Measurements from ENCODE around the gene CLCA4.

Gene CLCA4

DNA sequence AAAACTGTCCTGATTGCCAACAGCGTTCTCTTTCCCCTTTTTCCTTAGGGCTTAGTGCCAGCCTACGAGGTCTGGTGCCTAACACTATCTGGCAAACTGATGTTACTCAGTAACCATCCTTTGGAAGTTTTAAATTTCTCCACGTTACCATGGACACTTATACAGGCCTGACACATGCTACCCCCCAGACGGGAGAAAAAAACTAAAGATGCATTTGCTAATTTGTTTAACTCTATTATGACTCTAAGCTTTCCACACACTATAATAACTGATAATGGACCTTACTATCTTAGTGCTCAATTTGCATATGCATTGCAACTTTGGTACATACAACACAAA, 41.3 kb upstream of the CLCA4 start:
- DNase-seq, result no peak
- TF ChIP-seq, protein P1, sequence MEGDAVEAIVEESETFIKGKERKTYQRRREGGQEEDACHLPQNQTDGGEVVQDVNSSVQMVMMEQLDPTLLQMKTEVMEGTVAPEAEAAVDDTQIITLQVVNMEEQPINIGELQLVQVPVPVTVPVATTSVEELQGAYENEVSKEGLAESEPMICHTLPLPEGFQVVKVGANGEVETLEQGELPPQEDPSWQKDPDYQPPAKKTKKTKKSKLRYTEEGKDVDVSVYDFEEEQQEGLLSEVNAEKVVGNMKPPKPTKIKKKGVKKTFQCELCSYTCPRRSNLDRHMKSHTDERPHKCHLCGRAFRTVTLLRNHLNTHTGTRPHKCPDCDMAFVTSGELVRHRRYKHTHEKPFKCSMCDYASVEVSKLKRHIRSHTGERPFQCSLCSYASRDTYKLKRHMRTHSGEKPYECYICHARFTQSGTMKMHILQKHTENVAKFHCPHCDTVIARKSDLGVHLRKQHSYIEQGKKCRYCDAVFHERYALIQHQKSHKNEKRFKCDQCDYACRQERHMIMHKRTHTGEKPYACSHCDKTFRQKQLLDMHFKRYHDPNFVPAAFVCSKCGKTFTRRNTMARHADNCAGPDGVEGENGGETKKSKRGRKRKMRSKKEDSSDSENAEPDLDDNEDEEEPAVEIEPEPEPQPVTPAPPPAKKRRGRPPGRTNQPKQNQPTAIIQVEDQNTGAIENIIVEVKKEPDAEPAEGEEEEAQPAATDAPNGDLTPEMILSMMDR (IDR thresholded peaks at IDR 0.05), result no peak
- H3K4me1 Mint-ChIP-seq, result peaks cover 25% of the 10 kb centered on the region
- no peaks in the 10 kb centered on the region for H3K9me3 Mint-ChIP-seq
- H3K4me3 Mint-ChIP-seq, result no peak overlapping the region
- peaks cover 19% of the 10 kb centered on the region for H3K27me3 Mint-ChIP-seq (ENCODE audit: low read depth, poor library complexity)
- H3K27ac Mint-ChIP-seq, result no peak overlapping the region
- no peaks in the 10 kb centered on the region for H3K36me3 Mint-ChIP-seq (ENCODE audit: low read depth)

DNA sequence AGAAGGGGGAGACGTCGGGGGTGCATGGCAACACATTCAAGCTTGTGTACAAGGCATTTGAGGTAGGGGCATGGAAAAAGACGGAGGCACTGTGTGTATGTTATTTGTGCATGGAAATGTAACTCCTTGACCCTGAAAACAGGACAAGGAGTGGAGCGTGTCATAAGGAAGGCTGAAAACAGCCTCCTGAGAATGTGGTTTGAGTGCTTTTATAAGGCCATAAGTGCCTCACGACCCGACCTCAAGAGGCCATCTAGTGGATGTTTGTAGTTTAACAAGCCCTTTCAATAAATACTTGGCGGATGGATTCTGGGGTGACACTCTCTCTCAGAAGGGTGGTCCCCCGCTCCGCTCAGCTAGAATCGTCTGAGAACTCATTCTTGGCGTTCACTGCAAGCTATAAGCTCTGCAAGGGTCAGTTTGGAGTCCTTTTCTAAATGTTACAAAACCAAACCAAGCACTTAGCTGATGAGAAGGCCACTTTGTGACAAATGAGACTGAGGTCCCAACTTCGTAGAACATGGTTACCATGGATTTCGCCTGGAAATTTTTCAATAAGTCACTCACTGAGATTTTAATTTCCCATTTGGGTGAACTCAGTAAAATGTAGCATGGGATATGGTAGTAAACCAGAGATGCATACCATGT, 38.8 kb upstream of the CLCA4 start:
- Mint-ChIP-seq H3K36me3 (ENCODE audit: low read depth) (no peaks in the 10 kb centered on the region), H3K9me3 (no peaks in the 10 kb centered on the region), H3K27ac (no peak overlapping the region), H3K4me1 (peaks cover 12% of the 10 kb centered on the region), H3K27me3 (ENCODE audit: low read depth, poor library complexity) (peaks cover 10% of the 10 kb centered on the region), H3K4me3 (no peak overlapping the region)
- DNase-seq, result peak; percentile 12
- TF ChIP-seq, protein P1 (IDR thresholded peaks at IDR 0.05), result peak; percentile 50

DNA sequence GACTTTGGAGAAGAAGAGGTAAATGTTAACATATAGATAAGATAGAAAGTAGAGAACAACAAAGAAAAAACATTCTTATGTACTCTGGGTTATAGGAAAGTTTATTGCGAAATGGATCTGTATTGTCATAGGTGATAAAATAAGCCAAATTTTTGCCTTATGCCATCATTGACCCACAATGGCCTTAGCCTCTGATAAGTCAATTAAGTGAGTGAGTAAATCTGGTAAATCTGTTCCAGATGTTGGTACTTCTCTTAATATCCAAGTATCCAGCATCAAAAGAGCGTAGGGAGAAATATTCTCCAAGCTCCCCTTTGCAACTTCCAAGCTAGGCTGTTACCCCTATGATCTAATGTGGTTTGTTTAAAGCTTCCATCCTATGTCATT, 38.3 kb upstream of the CLCA4 start:
- Mint-ChIP-seq H3K36me3 (ENCODE audit: low read depth) (no peaks in the 10 kb centered on the region), H3K9me3 (no peaks in the 10 kb centered on the region), H3K4me3 (no peak overlapping the region), H3K4me1 (peaks cover 7% of the 10 kb centered on the region), H3K27ac (no peak overlapping the region), H3K27me3 (ENCODE audit: low read depth, poor library complexity) (peaks cover 6% of the 10 kb centered on the region)
- TF ChIP-seq, protein P1 (IDR thresholded peaks at IDR 0.05), result no peak
- DNase-seq, result no peak

DNA sequence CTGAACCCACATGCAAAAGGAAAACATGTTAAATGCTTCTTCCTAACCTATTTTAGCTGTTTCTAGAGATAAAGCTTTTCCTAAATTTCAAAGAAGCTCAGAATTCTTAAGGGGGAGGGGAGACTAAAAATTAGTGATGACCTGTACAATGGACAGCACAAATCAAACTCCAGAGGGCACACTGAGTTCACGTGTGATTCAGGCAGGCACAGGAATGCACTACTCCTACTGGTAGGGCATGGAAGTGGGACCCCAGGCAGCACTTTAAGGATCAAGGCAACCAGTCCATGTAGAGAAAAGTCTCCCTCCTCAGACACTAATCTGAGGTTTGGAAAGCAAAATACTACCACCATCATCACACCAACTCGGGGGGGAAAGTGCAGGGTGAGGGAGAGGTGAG, 31.3 kb upstream of the CLCA4 start:
- Mint-ChIP-seq H3K36me3 (ENCODE audit: low read depth) (no peaks in the 10 kb centered on the region), H3K4me3 (no peak overlapping the region), H3K27me3 (ENCODE audit: low read depth, poor library complexity) (no peaks in the 10 kb centered on the region), H3K9me3 (no peaks in the 10 kb centered on the region), H3K27ac (no peak overlapping the region), H3K4me1 (no peaks in the 10 kb centered on the region)
- TF ChIP-seq, protein P1 (IDR thresholded peaks at IDR 0.05), result peak; percentile 36
- DNase-seq, result no peak

DNA sequence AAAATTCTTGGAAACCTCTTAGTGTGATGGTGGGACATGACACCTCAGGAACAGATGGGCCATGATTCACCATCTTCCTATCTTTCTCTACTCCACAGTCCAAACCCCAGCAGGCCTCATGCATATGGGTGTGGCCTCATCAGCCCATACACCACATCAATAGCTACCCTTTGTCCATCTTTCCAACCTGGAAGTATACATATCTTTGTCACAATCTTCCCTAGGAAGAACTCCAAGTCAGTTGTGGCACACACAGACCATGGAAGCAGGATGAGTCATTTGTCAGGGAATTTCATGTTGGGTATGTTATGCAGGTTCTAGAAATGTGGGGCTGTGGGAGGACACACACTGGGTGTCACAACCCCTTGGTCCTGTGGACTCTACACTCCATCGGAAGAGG, 30.5 kb upstream of the CLCA4 start:
- Mint-ChIP-seq H3K9me3 (no peaks in the 10 kb centered on the region), H3K36me3 (ENCODE audit: low read depth) (no peaks in the 10 kb centered on the region), H3K27me3 (ENCODE audit: low read depth, poor library complexity) (no peaks in the 10 kb centered on the region), H3K4me3 (no peak overlapping the region), H3K27ac (no peak overlapping the region), H3K4me1 (no peaks in the 10 kb centered on the region)
- DNase-seq, result no peak
- TF ChIP-seq, protein P1 (IDR thresholded peaks at IDR 0.05), result no peak

DNA sequence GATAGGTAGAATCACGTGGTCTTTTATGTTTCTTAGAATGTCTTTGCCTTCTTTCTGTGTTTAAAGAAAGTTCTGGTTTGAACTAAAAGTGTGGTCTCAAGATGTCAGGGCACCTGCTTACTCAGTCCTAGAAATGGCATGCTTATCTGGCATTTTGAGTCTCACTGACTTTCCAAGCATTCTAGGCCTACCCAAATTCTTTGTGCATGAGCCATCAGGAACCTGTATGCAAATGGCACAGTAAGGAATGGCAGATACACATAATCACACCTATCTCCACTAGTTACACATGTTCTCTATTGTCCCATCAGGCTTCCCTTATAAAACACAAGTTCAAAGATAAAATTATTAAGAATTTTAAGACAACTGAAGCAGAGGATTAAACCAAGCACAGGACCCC, 29.5 kb upstream of the CLCA4 start:
- Mint-ChIP-seq H3K27ac (no peak overlapping the region), H3K9me3 (no peaks in the 10 kb centered on the region), H3K27me3 (ENCODE audit: low read depth, poor library complexity) (no peaks in the 10 kb centered on the region), H3K4me1 (no peaks in the 10 kb centered on the region), H3K36me3 (ENCODE audit: low read depth) (no peaks in the 10 kb centered on the region), H3K4me3 (no peak overlapping the region)
- TF ChIP-seq, protein P1 (IDR thresholded peaks at IDR 0.05), result no peak
- DNase-seq, result no peak
